Suprapubic skin (tissue), 4 donors: ENCODE results near the gene ADM2. TPM values are rescaled to one million over a fixed set of nuclear protein-coding genes. Genes with fewer than 3 reads are reported as not detected.

ENCODE experiments used
- DNase-seq, 2 donors: peaks; one replicate each; pipeline ENCODE4 v3.0.0-alpha.2; 2019; ENCODE audit warnings: low spot score in 2 of 2
- H3K27ac ChIP-seq: fragments of 200-600 bp; sonication (generic); one replicate; pipeline ENCODE4 v1.5.1; 2019
- H3K27me3 ChIP-seq: fragments of 200-600 bp; sonication (generic); one replicate; pipeline ENCODE4 v1.5.1; 2019
- H3K36me3 ChIP-seq: fragments of 200-600 bp; sonication (generic); one replicate; pipeline ENCODE4 v1.5.1; 2019
- H3K4me1 ChIP-seq: fragments of 200-600 bp; sonication (generic); one replicate; pipeline ENCODE4 v1.5.1; 2019
- H3K4me3 ChIP-seq: fragments of 200-600 bp; sonication (generic); one replicate; pipeline ENCODE4 v1.5.1; 2019; ENCODE audit warnings: mild to moderate bottlenecking
- H3K9me3 ChIP-seq: fragments of 200-600 bp; sonication (generic); one replicate; pipeline ENCODE4 v1.5.1; 2019
- CTCF ChIP-seq, 2 donors: fragments of 200-600 bp in 1 of 2; fragments of 450-650 bp in 1 of 2; sonication (generic) in 1 of 2; IDR thresholded peaks; one replicate each; pipeline ENCODE4 v1.5.1; 2016 to 2019; ENCODE audit warnings: antibody characterized with exemption in 2 of 2, mild to moderate bottlenecking in 1 of 2, moderate library complexity in 1 of 2
- EP300 ChIP-seq: sonication (generic); formaldehyde crosslinking; IDR thresholded peaks from one replicate; pipeline ENCODE4 v1.6.1; 2017; ENCODE audit warnings: antibody characterized with exemption
- POLR2A ChIP-seq, 2 donors: fragments of 450-650 bp; IDR thresholded peaks; one replicate each; pipeline ENCODE4 v1.6.1; 2017; ENCODE audit warnings: antibody characterized with exemption in 2 of 2, mild to moderate bottlenecking in 2 of 2, moderate library complexity in 2 of 2
- POLR2AphosphoS5 ChIP-seq, 3 donors: sonication (generic); formaldehyde crosslinking; IDR thresholded peaks; one replicate each; pipeline ENCODE4 v1.6.1; 2017; ENCODE audit warnings: antibody characterized with exemption in 3 of 3
- WGBS: methylation state at CpG from one replicate; pipeline ENCODE4 v1.1.5; 2018; 5-methylcytosine and 5-hydroxymethylcytosine counted together
- total RNA-seq, 4 donors: library from RNA; depleted of rRNA; stranded (reverse); fragments of >200 nt; gene quantifications; one replicate each; pipeline ENCODE4 v1.1.0, GENCODE V29; 2016

ADM2 gene
- total RNA-seq, 4 donors from 2014 or later = 0.24 to 2.7 (median 0.30) TPM; not detected in 1

DNA sequence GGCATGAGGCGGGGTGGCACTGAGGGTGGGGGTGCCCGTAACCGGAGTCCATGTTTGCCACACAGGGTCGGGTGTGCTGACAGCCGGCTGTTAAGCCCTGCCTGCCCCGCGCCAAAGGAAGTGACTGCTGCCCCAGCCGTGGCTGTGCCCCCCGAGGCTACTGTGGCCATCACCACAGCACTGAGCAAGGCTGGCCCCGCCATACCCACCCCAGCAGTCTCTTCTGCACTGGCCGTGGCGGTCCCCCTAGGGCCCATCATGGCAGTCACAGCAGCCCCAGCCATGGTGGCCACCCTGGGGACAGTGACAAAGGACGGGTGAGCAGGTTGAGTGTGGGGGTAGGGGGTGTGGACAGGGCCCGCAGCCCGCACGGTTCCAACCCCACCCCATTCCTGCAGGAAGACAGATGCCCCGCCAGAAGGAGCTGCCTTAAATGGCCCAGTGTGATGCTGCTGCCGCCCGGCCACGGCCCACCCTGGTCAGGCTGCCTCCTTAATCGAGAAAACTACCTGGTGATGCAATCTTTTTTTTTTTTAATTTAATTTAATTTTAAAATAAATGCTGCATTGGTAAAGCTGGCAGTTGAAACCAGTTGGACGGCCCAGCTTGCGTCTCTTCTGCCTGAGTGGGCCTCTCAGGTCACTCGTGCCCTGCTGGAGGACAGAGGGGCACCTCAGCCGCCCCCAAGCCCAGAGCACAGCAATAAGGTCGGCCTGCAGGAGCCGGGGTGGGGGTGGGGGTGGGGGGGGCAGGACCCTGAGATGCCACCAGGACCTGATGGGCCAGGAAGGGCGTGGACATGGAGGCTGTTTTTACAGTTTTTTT, 37.3 kb upstream of the ADM2 start:
- Histone ChIP-seq H3K36me3 (peaks cover 70% of the 10 kb centered on the region), H3K9me3 (no peaks in the 10 kb centered on the region), H3K27ac (no peak overlapping the region), H3K4me3 (no peak overlapping the region), H3K4me1 (no peaks in the 10 kb centered on the region), H3K27me3 (no peaks in the 10 kb centered on the region)
- DNase-seq = no peak
- TF ChIP-seq POLR2AphosphoS5 (IDR thresholded peaks at IDR 0.05) (no peak), EP300 (no peak), POLR2A (IDR thresholded peaks at IDR 0.05) (no peak), CTCF (IDR thresholded peaks at IDR 0.05) (no peak)
- whole genome bisulfite sequencing = 62% methylated on average over 13 of the region's 28 CpGs

DNA sequence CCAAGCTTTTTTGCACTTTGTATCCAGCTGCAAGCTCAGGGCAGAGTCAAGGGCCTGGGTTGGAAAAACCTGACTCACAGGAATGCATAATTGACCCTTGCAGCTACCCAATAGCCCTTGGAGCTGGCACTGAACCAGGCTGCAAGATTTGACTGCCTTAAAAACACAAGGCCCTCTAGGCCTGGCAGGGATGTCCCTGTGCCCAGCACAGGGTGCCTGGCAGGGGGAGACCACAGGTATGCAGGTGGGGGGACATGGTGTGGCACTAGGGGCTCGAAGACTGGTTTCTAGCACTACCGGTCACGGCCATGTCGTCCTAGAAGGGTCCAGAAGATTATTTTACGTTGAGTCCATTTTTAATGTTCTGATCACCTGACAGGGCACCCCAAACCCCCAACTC, 36.7 kb upstream of the ADM2 start:
- H3K27me3 ChIP-seq = no peaks in the 10 kb centered on the region
- peaks cover 67% of the 10 kb centered on the region for H3K36me3 ChIP-seq
- 72% methylated on average over 3 of the region's 5 CpGs for WGBS
- no peak overlapping the region for H3K27ac ChIP-seq
- H3K9me3 ChIP-seq = no peaks in the 10 kb centered on the region
- no peak overlapping the region for H3K4me3 ChIP-seq
- no peak for TF ChIP-seq POLR2A (IDR thresholded peaks at IDR 0.05)
- TF ChIP-seq EP300 = no peak
- no peak for TF ChIP-seq POLR2AphosphoS5 (IDR thresholded peaks at IDR 0.05)
- no peak for TF ChIP-seq CTCF (IDR thresholded peaks at IDR 0.05)
- H3K4me1 ChIP-seq = no peaks in the 10 kb centered on the region
- DNase-seq = no peak

DNA sequence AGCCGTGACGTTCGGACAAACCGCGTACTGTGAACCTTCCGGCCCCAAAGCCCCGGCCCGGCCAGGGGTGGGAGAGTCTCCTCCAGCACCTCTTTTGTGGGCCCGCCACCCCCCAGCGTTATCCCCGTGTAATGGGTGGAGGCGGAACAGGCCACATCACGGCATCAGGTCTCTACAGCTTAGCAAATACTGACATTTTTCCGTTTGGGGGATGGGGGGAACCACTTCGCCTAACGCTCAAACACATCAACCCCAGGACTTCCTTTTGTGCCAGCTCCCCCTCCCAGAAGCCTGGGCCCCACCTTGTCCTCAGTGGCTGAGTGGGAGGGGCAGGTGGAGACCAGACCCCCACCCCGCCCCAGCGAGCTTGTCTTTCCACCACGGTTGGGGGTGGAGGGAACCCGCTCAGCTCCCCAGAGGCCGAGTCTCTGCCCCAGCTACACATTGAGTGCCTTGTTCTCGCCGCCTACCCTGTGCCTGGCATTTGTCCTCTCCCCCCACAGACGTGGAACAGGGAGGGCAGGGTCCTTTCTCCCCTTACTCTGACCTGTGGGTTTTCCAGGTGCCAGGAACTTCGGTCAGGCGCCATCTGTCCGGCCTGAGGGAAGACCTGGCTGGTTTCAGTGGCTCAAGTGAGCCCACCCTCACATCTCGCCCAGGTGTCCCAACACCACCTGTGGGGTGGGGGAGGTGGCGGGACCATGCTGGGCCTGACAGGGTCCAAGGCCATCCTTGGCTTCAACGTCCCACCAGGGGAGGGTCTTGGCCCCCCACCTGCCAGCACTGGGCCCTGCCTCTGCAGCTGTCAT, 36.1 kb upstream of the ADM2 start:
- Histone ChIP-seq H3K4me1 (no peaks in the 10 kb centered on the region), H3K4me3 (no peak overlapping the region), H3K27me3 (no peaks in the 10 kb centered on the region), H3K9me3 (no peaks in the 10 kb centered on the region), H3K36me3 (peaks cover 67% of the 10 kb centered on the region), H3K27ac (no peak overlapping the region)
- no peak for DNase-seq
- 71% methylated on average over 28 of the region's 30 CpGs for WGBS
- no peak for TF ChIP-seq POLR2AphosphoS5 (IDR thresholded peaks at IDR 0.05)

GRCh38 chr22:50445880-50446707, 35.2 kb upstream of the ADM2 start:
- no peaks in the 10 kb centered on the region for H3K27me3 ChIP-seq
- WGBS = 68% methylated on average over 11 of the region's 17 CpGs
- TF ChIP-seq POLR2A (IDR thresholded peaks at IDR 0.05) (no peak), CTCF (IDR thresholded peaks at IDR 0.05) (no peak), POLR2AphosphoS5 (IDR thresholded peaks at IDR 0.05) (no peak), EP300 (no peak)
- peaks cover 65% of the 10 kb centered on the region for H3K36me3 ChIP-seq
- H3K9me3 ChIP-seq = no peaks in the 10 kb centered on the region
- no peak overlapping the region for H3K27ac ChIP-seq
- H3K4me1 ChIP-seq = no peaks in the 10 kb centered on the region
- H3K4me3 ChIP-seq = no peak overlapping the region
- DNase-seq = no peak

- no peaks in the 10 kb centered on the region for H3K27me3 ChIP-seq
- no peak for TF ChIP-seq CTCF (IDR thresholded peaks at IDR 0.05)
- no peak for TF ChIP-seq EP300
- no peak for TF ChIP-seq POLR2AphosphoS5 (IDR thresholded peaks at IDR 0.05)
- TF ChIP-seq POLR2A (IDR thresholded peaks at IDR 0.05) = no peak
- DNase-seq = no peak
- H3K4me1 ChIP-seq = no peaks in the 10 kb centered on the region
- no peak overlapping the region for H3K27ac ChIP-seq
- no peak overlapping the region for H3K4me3 ChIP-seq
- WGBS = 85% methylated on average over 12 of the region's 54 CpGs
- H3K36me3 ChIP-seq = peaks cover 59% of the 10 kb centered on the region
- no peaks in the 10 kb centered on the region for H3K9me3 ChIP-seq
These were observed 34.4 kb upstream of the ADM2 start for GRCh38 chr22:50446708-50447575.
